22Rv1 (cell line): ENCODE results near the gene ABCB6.

ENCODE experiments used
- ZFX ChIP-seq: fragments of 450-650 bp; IDR thresholded peaks from 2 replicates; pipeline ENCODE4 v1.6.1; 2017; ENCODE audit warnings: antibody characterized with exemption, borderline replicate concordance
- TF ChIP-seq, protein P1 (sequence below): fragments of 450-650 bp; IDR thresholded peaks from 2 replicates; pipeline ENCODE4 v1.5.1; 2017; ENCODE audit warnings: mild to moderate bottlenecking

DNA sequence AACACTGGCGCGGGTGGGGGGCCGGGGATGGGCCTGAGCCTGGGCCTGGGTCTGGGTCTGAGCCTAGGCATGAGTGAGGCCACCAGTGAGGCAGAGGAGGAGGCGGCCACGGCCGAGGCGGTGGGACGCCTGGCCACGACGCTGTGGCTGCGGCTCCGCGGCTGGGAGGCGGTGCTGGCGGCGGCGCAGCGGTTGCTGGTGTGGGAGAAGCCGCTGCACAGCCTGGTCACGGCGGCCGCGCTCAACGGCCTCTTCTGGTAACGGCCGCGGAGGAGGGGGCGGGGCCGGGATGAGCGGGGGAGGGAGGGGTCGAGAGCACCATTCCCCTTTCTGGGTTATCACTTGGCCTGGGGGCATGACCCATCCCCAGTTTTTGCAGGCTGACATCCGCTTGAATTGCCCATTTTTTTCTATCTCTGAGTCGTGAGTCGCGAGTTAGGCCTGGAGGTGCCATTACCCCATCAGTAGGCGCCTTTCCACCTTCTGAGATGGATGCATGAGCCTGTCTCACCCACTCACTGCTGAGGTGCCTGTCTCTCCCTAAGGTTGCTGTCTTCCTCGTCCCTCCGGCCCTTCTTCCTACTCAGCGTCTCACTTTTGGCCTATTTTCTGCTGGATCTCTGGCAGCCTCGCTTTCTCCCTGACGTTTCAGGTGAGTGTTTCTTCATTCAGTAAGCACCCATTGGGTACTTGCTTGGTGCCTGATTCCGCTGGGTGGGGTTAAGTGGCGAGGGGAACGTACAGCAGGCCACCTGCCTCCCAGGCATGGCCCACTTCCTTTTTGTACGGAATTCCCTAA lies 40.2 kb downstream of the ABCB6 start:
- TF ChIP-seq, protein P1, sequence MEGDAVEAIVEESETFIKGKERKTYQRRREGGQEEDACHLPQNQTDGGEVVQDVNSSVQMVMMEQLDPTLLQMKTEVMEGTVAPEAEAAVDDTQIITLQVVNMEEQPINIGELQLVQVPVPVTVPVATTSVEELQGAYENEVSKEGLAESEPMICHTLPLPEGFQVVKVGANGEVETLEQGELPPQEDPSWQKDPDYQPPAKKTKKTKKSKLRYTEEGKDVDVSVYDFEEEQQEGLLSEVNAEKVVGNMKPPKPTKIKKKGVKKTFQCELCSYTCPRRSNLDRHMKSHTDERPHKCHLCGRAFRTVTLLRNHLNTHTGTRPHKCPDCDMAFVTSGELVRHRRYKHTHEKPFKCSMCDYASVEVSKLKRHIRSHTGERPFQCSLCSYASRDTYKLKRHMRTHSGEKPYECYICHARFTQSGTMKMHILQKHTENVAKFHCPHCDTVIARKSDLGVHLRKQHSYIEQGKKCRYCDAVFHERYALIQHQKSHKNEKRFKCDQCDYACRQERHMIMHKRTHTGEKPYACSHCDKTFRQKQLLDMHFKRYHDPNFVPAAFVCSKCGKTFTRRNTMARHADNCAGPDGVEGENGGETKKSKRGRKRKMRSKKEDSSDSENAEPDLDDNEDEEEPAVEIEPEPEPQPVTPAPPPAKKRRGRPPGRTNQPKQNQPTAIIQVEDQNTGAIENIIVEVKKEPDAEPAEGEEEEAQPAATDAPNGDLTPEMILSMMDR: peak; percentile 34; the same call in 1 of the 2 replicates
- TF ChIP-seq ZFX: no peak
